SKM-1 (cell line): ENCODE measurements around the gene FBXO22.
"Not testable (repeated sequence)": the region's sequence is repeated elsewhere in the genome, so short reads cannot be mapped to it uniquely, and the experiment has no call there.

Experiments used
- DNase-seq: peaks from one replicate; lab custom pipeline; 2025; ENCODE audit not compliant: unreplicated experiment; lab: John Stamatoyannopoulos, UW

Gene FBXO22

GRCh38 chr15:75903331-75904239 is at the start of gene FBXO22:
Gene FBXO22, plus strand, starts transcription at chr15:75903878. Its CDS starts 86 bp downstream, at chr15:75903964.
- peak; percentile 79 for DNase-seq

GRCh38 chr15:75857886-75858285 is 45.8 kb upstream of the FBXO22 start:
- no peak for DNase-seq

- DNase-seq = no peak
Observed at GRCh38 chr15:75861750-75862402, 41.8 kb upstream of the FBXO22 start.

DNA sequence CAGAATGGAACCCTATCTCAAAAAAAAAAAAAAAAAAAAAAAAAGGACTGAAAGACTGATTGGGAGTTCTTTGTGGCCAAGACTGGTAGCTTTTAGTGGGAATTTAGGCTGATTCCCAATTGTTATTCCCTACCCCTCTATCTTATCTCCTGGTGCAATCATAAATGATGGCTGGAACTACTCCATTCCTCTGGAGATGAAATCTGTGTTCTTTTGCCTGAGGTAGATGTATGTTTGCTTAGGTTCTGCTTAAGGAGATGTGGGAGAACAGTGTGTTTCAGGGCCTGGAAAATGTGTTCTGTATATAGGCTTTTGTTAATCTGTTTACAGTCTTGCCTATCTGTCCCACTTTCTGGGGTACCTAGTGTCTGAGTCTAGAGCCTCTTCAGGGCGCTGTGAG is 40.9 kb upstream of the FBXO22 start:
- DNase-seq = no peak

DNA sequence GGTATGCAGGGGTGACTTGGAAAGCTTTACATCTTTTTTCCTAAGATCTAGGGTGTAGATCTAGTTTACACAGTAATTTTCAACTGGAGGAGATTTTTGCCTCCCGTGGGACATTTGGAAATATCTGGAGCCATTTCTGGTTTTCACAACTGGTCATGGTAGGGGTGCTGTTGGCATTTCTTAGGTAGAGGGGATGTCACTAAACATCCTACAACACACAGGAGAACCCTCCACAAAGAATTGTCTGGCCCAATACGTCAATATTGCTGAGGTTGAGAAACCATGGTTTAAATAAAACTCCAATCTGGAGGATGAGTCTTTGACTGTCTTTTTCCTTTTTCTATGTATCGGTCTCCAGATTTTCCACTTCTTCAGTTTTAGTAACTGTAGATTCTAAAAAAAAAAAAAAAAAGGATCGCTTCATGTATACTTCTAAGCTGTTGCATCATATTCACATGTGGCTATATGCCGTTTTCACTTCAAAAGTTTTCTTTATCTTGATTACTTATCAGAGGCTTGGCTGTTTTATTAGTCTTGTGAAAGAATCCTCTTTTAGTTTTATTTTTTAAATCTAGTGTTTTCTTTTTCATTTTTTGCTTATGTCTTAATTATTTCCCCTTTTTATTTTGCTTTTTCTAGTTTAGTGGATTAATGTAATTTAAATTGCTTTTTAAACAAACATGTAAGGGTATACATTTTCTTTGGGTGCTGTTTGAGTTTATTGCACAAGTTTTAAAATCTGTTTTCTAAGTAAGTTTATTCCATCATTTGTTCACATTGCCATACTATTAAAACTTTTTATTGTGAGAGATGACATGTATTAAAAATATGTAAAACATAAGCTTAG is 39.2 kb upstream of the FBXO22 start:
- DNase-seq = no peak

DNA sequence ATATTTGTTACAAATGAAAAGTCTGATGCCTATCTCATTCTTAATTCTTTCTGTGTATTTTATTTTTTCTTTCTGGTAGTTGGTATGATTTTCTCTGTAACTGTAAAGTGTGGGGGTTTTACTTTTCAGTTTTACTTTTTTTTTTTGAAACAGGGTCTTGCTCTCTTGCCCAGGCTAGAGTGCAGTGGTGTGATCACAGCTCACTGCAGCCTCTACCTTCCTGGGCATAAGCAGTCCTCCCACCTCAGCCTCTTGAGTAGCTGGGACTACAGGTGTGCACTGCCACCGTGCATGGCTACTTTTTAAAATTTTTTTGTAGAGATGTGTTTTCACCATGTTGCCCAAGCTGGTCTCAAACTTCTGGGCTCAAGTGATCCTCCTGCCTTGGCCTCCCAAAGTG is 37.6 kb upstream of the FBXO22 start:
- not testable (repeated sequence) for DNase-seq

GRCh38 chr15:75866916-75867315 is 36.8 kb upstream of the FBXO22 start:
- DNase-seq = no peak

DNA sequence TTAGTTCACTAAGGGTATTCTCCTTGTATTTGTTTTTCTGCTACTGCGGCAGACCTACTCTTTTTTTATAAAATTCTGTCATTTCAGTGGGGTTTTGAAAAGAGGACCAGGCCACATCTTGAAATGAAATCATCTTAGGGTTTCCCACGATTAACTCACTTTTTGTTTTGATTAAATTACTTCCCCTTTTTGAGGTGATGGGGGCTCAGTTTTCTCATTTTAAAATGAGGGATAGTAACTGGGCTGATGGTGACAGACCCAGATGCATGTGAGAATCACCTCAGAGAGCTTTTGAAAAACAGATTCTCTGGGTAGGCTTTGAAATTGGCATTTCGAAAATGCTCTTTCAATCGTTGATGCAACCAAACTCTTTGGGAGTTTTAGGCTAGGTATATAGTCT is 36.2 kb upstream of the FBXO22 start:
- no peak for DNase-seq

DNA sequence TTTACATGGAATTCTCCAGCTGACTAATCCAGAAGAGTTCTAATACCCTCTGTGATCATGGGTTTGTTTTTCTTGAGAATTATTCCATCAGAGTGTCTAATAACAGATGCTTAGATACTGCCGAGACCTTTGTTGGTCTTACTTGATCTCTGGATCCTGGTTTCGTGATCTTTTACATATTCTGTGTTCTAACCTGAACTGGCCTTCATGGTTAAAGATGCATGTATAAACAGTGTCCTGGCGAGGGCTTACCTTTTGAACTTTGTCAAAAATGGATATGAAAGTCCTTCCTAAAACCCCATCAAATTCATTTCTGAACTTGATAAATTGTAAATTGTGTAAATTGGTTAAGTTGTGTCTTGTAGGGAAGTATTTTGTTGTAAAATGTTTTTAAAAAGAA is 35.7 kb upstream of the FBXO22 start:
- DNase-seq = no peak

DNA sequence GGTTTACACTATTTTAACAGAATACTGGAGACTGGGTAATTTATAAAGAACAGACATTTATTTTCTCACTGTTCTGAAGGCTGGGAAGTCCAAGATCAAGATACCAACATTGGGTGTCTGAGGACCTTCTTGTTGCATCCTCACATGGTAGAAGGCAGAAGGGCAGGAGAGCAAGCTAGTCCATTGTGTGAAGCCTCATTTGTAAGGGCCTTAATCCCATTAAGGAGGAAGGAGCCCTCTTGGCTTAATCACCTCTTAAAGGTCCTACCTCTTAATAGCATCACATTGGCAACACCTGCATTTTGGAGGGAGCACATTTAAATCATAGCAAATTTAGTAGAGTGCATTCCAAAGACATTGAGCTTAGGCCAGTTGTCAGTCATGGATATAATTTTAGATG is 34.2 kb upstream of the FBXO22 start:
- no peak for DNase-seq

DNA sequence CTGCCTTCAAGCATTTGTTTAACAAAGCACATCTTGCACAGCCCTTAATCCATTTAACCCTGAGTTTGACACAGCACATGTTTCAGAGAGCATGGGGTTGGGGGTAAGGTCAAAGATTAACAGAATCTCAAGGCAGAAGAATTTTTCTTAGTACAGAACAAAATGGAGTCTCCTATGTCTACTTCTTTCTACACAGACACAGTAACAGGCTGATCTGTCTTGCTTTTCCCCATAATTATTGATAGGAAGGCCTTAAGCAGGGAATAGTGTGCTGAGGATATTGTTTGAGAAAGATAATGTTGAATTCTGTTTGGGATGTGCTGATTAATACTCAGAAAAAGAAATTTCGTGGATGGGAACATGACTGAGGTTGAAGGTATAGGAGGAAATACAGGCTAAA is 32.1 kb upstream of the FBXO22 start:
- not testable (repeated sequence) for DNase-seq

DNA sequence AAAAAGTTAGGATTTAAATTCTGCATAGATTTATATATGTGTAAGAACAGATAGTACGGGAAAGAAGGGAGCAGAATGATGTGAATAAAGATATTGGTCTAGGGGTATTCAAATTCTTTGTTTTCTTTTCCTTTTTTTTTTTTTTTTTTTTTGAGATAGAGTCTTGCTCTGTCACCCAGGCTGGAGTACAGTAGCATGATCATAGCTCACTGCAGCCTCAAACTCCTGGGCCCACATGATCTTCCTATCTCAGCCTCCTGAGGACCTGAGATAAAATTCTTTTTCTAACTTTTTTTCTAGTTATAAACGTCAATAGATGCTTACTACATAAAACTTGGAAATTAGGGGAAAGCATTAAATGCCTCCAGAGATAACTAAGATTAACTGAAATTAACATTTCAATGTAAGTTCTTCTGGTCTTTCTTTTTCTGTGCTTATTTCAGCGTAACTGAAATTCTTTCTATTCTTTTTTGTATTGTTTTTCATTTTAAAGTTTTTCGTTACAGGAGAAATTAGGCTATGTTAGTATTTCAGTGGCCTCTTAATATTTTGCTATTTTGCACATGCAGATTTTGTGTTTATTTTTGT is 31.2 kb upstream of the FBXO22 start:
- DNase-seq = no peak

GRCh38 chr15:75884041-75884440 is 19.6 kb upstream of the FBXO22 start:
- DNase-seq = no peak

DNA sequence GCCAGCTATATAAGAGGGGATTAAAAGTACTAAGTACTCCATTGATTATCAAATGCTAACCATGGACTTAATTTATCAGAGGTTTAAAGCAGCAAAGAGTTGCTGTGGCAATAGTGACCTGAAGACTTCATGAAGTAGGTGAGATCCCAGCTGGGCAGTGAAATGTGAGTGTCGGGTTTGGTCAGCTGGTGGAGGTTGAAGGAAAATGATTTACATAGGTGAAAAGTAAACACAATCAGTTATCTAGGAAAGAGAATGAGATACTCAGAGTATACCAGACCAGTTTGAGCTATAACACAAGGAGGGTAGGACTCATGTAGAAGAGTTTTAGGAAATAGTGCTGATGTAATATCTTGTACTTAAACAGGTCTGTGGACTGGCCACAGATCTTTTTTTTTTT is 16.5 kb upstream of the FBXO22 start:
- no peak for DNase-seq

- no peak for DNase-seq
Observed at GRCh38 chr15:75891895-75892294, 11.8 kb upstream of the FBXO22 start.

DNA sequence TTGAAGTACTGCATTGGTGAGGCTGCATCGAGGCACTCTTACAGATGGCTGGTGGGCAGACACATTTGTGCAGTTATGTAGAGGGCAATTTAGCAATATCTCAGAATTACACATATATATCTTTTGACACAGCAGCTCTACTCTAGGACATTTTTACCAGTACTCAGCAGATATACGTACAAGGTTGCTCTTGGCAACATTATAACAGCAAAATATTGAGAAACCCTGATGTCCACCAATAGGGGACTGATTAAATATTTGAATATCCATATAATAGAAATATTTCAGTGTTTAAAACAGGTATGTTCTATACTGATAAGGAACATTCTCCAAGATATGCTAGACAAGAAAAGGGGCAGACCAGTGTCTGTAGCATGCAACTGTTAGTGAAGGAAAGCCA is 7.9 kb upstream of the FBXO22 start:
- DNase-seq = no peak

GRCh38 chr15:75900577-75900976 is 3.1 kb upstream of the FBXO22 start:
- DNase-seq = no peak

DNA sequence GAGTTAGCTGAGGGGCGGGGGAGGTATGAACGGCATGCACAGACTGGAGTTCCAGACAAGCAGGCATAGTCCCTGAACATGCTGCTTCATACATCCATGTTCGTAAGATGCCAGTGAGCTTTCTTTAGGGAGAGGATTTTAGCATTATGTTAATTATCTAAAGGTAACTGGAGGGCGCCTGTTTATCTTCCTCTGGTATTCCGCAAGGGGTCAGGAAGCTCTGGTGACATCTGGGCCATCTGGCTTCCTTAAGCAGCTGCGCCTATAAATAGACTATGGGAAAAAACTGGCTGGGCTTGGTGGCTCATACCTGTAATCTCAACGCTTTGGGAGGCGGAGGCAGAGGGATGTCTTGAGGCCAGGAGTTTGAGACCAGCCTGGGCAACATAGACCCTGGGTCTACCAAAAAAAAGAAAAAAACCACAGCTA is 1.5 kb upstream of the FBXO22 start:
- no peak for DNase-seq

DNA sequence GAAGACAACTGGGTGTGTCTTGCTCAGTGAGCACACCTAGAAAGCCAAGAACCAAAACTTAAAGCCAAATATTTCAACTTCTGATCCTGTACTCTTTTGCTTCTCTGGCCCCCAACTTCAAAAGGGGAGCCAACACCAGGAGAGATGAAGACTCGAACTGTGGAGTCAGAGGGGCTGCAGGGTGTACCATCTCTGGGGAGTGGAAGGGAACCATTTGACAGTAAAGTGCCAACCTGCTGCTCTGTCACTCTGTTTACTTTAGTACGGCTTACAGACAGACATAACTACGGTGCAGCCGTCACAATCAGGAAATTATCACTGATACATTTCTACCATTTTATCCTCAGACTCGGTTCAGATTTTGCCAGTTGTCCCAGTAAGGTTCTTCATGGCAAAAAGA is 1.6 kb downstream of the FBXO22 start:
- no peak for DNase-seq

DNA sequence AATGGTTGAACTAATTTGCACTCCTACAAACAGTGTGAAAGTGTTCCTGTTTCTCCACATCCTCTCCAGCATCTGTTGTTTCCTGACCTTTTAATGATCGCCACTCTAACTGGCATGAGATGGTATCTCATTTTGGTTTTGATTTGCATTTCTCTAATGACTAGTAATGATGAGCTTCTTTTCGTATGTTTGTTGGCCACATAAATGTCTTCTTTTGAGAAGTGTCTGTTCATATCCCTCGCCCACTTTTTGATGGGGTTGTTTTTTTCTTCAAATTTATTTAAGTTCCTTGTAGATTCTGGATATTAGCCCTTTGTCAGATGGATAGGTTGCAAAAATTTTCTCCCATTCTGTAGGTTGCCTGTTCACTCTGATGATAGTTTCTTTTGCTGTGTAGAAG is 6.7 kb downstream of the FBXO22 start:
- DNase-seq = not testable (repeated sequence)

GRCh38 chr15:75916978-75917377 is 13.3 kb downstream of the FBXO22 start:
- no peak for DNase-seq
